Astrocyte of the hippocampus (primary cell): Measurements from ENCODE around the gene ADAT2.

ENCODE experiments used
- DNase-seq: peaks from one replicate; pipeline ENCODE4 v3.0.0; 2011; ENCODE audit warnings: low read depth, low spot score

ADAT2 gene

DNA sequence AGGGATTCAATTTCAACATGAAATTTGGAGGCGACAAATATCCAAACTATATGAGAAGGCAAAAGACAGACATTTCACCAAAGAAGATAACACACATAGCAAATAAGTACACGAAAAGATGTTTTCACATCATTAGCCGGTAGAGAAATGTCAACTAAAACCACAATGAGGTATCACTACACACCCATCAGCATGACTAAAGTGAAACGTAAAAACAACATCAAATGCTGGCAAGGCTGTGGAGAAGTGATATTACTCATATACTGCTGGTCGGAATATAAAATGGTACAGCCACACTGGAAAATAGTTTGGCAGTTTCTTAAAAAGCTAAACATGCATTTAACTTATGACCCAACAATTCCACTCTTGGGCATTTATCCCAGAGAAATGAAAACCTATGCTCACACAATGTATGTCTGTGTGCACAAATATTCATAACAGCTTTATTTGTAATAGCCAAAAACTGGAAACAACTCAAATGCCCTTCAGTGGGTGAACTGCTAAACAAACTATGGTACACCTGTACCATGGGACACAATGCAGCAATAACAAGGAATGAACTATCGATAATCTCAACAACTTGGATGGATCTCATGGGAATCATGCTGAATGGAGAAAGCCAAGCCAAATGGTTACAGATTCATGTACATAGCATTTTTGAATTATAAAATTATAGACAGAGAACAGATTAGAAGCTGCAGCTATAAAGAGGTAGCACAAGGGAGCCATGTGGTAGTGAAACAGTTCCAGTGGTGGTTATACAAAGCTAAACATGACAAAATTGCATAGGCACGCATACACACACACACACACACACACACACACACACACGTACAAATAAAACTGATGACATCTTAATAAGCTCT lies 8.6 kb downstream of the ADAT2 start:
- peak; percentile 37 for DNase-seq

DNA sequence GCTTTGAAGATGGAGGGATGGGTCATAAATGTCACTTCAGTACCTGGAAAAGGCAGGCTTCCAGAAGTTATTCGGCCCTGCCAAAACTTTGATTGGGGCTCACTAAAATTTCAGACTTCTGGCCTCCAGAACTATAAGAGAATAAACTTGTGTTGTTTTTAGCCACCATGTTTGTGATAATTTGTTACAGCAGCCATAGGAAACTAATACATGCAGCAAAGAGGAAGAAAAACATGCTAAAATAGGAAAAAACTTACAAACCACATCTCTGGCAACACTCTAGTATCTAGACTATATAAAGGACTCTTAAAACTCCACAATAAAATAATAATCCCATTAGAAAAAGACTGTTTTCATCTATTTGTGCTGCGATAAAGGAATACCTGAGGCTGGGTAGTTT lies 9.5 kb downstream of the ADAT2 start:
- DNase-seq: no peak

DNA sequence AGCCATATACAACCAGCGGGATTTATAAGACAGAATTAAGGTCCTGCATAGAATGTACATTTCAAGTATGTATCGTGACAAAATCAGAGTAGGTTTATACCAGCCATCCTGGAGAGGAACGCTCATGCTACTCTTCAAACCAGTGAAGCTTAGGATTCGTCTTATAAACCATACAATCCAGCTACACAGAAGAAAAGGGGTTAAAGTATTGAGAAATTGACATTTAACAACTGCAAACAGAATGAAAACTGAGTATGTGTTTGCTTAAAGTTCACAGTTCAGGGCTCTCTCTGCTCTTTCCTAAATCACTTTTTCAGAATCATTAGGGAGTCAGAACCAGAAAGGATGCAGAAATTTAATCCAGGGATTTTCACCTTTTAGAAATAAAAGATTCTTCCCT lies 17.9 kb downstream of the ADAT2 start:
- DNase-seq: no peak

DNA sequence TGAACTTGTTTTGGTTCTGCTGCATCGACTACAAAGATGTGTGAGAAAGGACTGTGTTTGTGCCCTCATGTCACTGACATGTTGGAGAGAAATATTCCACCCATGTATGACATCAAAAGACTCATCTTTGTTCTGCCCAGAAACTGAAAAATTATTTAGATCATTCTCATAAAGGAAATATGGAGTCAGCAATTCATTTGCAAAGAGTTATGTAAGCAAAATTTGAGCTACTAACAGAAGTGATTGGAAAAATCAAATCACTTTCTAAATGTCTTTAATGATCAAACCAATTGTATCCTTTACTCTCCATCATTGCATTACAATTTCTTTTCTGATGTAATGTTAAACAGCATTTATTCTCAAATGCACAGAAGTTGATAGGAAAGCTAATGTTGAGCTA lies 19.3 kb downstream of the ADAT2 start:
- DNase-seq: no peak

DNA sequence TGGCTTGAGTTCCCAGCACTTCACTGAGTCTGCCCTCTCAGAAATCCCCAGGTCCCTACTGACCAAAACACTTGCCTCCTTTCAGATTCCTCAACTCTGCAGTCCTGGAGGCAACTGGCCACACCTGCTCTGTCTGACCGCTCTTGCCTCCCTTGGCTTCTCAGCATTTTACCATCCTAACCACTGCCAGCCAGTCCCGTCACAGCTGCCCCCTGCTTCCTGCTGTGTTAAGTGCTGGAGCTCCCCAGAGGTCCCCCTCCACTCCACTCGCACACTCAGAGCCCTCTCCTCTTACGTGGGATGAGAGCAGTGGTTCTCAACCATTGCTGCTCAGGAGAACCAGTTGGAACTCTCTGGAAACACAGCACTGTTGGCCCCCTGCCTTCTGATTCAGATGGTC lies 20.5 kb downstream of the ADAT2 start:
- no peak for DNase-seq

DNA sequence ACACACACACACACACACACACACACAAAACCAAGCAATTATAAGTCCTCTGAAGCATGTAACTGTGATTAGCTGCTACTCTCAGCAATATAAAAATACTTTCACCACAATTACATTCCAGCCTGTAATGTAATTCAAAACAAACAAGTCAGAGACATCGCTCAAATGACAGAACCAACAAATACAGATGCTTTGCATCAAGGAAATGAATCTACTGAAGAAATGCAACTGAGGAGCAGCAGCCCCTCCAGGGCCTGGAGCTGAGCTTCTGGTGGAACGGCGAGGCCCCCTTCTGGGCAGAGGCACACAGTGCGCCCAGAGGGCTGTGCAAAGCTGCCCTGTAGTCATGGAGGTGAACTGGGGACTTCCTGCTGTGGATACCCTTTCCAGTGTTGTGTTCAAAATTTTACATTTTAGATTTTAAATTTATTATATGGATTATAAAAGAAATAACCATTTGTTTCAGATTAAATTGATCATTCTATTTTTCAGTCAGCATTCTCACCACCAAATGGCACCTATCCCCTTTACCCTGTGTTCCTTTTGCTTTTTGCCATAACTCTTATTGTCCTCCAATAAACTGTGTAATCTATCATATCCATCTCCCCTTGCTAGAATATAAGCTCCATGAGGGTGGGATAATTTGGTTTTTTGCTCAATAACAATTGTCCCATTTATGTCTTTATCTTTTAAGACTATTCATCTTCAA lies 23.2 kb downstream of the ADAT2 start:
- peak; percentile 95 for DNase-seq

DNA sequence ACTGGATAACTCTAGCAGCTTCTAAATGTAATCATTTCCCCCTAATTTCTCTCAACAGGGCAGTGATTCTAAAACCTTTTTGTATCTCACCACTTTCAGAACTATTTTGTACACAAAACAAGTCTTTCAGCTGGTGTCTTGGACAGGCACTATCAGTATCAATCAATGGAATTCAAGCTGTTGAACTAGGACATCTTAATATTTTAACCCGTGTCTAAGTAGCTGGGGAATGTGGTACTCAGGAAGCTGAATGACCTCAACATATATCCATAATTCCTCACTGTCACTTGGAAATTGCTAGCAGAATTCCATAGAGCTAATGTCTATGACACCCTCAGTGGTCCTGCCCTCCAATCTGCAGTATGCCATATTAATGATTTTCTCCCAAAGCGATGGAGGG lies 24.5 kb downstream of the ADAT2 start:
- DNase-seq: no peak

DNA sequence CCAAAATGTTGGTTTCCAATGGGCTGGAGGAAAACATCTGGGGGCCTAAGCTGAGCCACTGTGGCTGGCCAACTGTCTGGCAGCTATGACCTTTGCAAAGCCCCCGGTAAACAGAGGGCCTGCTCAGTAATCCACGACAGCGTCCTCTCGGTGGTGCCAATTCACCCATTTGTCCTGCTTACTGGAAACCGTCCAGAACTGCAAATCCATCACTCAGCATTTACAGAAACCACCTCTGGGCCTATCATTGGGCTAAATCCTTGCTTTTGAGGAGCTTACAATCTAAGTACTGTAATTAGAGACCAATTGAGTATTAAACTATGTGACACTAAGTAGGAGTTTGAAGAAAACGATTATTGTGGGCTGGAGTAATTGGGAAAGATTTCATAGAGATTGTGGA lies 31.0 kb downstream of the ADAT2 start:
- no peak for DNase-seq

DNA sequence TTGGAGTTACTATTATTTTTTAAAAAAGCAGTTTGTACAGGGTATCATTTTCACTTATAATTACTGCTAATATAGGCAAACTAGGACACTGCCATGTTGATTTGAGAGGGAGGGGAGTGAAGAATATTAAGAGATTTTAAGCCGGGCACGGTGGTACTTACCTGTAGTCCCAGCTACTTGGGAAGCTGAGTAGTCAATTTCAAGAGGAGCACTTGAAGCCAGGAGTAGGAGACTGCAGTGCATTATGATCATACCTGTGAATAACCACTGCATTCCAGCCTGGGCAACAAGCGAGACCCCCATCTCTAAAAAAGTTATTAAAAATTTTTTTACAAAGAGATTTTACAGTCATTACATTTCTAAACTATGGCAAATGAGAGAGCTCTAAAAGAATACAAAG lies 35.7 kb downstream of the ADAT2 start:
- no peak for DNase-seq

DNA sequence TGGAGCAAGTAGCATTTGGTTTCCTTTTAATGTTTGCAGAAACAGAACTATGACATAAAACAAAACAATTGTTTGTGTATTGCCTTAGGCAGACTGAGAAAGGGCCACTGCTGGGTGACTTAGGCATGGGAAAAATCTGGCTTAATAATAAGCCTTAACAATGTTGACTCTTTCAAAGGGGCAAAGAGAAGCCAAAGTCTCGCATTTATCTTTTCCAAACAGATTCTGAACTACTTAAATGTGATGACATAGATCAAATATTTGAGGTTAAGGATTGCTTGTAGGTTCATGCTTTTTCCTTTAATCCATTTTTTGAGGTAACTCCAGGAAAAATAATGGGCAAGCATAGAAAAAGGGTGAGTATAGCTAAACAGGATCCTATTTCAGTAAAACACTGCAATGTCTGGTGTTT lies 39.6 kb downstream of the ADAT2 start:
- peak; percentile 89 for DNase-seq

DNA sequence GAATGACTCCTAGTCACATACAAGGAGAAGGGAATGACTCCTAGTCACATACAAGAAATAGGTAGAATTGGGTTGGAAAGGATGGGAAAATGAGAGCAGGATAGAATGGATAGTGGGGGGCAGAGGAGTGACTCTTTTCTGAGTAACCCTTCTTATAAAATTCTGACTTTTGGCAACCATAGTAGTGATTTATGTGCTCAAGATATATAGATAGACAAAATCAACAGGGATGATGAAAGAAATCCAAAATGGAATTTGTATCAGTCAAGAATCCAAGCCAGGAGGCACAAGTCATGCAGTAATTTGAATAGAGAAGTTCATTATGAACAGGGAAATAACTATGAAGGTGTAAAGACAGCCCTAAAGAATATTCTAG lies 41.7 kb downstream of the ADAT2 start:
- DNase-seq: no peak

DNA sequence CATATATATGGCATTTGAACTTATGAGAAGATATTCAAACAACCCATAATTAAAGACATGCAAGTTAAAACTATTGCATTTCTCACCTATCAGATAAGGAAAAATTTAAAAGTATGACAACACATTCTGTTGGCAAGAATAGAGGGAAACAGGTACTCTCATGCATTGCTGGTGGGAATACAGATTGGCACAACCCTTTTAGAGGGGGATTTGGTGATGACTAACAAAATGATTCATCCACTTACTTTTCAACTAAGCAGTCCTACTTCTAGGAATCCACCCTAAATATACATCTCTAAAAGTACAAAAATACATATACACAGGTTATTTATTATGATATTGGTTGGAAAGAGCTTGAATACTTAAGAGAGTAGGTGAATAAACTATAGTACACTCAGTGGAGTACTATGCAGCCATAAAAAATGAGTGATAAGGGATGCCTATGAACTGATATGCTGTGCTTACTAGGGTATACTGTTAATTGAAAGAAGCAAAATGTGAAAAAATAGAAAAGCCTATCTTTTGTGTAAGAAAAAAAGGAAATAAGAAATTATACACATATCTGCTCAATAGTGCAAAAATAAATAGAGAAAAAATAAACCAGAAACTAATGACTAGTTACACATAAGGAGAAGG lies 42.2 kb downstream of the ADAT2 start:
- DNase-seq: no peak

DNA sequence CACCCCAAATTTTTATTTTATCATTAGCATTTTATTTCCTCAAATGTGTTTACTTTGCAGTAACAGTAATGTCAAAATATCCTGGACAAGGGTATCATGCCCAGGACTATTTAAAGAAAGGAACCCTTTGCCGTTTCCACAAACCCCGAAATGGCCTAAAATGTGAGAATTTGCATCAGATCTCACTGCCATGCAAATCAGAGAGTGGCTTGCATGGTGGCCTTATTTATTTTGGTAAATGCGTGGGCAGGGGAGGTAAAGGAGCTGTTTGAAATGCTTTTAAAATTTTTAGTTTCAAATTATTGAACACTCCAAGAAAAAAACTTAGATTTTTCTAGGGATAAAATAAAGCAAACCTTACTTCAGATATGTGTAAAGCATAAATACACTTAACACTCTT lies 43.8 kb downstream of the ADAT2 start:
- DNase-seq: no peak

DNA sequence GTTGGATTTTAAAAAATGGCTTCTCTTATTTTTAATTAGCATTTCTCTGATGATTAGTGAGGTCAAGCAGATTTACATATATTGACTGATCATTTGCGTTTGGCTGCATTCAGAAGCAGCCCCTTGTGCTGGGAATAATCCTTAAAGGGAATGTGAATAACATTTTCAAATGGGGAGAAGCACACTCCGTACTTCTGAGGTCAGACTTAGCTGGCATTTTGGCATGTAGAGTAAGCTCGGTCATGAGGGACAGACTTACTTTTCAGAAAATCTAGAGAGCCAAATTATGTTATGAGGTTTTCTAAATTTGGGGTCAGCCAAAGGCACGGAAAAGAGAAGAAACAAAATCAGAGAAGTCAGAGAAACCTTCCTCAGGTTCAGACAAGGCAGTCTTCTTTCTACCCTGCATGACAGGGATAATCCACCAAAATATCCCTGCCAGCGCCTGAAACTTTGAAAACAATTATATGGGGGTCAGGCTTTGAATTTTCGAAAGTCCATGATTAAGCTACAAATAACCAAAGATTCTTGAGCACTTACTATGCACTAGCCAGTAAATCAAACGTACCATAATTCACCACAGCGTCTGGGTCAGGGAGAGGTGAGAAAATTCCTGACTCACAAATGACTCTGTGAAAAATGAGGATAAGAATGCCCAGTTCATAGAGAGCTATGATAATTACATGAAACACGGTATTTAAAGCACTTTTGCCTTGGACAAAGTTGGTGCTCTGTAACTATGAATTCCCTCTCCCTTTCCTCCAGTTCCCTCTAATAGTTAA lies 44.9 kb downstream of the ADAT2 start:
- DNase-seq: peak; percentile 91

DNA sequence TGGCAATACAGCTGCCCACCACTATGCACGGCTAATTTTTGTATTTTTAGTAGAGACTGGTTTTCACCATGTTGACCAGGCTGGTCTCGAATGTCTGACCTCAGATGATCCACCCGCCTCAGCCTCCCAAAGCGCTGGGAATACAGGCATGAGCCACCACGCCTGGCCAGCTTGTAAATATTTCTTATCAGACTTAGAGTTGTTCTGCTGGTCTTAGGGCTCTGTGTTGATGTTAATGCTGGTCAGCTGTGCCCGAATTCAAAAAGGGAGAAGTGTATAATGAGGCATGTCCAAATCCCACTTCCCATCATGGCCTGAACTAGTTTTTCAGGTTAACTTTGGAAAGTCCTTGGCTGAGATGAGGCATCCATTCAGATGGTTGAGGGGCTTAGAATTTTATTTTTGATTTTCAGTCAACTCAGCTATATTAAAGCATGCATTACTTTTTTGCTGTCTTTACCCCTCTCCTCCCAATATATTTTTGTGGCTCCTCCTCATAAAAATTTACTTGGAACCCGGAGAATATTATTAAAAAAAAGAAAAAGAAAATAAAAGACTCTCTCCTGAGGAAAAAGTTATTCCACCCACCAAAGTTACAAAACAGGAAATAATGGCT lies 47.7 kb downstream of the ADAT2 start:
- DNase-seq: no peak

DNA sequence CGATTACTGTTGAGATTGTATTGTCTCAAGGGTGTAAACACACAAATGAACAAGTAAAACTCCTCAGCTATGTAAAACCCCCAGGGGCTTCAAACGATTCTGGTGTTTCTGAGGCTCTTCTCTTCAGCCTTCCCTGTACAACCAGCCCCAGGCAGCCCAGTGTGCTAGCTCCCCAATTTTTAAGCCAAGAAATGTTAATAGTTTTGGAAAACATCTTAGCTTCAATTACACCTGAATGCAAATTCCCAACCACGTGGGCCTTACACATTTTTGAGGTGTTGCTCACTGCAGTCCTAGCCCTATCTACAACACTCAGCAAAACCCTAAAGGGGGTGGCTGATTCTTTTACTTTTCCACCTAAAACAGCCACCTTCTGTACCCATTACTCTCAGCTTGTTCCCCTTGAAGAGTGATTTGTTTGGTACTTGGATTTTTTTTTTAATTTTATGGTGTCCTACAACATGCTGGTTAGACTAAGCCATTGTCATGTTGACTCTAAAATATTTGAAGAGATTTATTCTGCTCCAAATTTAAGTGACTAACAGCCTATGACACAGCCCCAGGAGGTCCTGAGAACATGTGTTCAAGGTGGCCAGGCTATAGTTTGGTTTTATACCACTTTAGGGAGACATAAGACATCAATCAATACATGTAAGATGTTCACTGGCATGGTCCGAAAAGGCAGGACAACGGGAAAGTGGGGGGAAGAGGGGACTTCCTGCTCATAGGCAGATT lies 48.7 kb downstream of the ADAT2 start:
- DNase-seq: peak; percentile 66

DNA sequence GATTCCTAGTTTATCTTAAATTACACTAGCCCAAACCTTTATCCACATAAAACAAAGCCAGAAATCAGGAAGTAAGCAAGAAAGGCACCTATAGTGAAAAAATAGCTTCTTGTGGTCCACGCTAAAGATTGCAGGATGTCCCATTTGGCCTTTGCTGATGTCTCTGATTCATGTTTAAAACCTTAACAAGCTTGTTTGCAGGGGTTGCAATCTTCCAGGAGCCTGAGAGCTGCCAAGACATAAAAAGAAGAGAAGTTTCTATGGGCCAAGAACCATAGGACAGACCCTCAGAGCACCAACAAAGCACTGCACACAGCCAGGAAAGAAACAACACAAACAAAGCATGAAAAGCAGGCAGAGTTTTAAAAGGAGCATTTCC lies 49.4 kb downstream of the ADAT2 start:
- DNase-seq: peak; percentile 52

DNA sequence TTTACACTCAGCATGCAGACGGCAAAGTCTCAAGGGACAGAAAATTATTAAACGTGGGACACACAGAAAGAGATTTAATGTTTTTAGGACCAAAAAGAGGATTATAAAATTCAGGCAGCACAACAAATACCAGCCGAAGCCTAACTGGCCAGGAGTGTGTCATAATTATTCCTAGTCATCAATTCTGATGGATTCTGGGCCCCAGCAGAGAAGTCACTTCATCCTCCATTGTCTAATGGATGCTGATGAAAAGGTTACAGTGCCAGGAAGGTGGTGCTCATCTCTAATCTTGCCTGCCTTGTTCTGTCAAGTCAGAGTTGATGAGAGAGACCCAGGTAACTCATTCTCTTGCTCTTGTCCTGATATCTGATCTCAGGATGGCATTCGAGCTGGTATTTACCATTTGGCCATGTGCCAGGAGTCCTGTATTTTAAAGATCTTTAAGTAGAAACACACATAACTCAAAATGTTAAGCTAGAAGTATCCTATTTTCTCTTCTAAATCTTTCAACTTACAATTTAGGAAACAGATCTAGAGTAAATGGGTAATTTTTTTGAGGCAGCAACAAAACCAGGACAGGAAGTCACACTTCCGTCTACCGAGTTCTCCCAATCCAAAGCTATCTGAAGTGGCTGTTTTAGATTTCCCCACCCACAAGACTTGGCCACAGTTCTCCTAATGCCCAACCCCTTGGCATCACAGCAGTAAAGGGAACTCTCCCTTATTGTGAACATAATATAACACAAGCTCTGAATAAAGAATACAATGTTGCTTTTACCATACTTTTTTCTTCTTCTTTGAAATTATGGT lies 50.0 kb downstream of the ADAT2 start:
- DNase-seq: peak; percentile 64

DNA sequence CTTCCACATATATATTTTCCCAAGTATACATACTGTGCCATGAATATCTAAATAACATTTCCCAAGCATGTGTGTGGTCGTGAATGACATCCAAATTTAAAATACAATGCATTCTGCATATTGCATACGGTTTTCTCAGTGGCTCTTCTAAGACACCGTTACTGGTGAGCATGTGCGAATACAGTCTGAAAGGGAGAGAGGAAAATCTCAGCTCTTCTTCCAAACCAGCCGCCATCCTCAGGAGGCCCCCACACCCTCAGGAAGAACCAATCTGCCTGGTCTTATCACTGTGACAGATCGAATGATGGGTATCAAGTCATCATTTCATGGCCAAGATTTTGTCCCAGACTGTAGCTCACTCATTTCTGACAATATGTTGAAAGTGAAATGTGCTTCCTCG lies 50.7 kb downstream of the ADAT2 start:
- no peak for DNase-seq

DNA sequence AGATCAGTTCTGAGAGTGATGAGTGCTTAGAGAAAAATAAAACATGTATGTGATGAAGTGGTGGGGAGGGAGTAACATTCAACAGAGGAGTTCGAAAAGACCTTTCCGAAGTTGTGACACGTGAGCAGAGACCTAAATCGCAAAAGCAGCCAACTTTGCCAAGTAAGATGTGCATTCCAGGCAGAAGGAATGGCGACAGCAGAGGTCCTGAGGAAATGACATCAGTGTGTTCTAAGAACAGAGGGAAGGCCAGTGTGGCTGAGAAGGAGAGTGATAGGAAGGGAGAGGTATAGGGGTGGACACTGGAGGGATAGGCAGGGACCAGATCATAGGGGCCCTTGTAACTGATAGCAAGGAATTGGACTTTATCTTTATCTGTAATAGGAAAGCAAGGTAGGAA lies 51.3 kb downstream of the ADAT2 start:
- DNase-seq: no peak
